Urinary bladder (tissue), 4 donors: ENCODE results near the gene LCN1. TPM values are rescaled to one million over a fixed set of nuclear protein-coding genes. Genes with fewer than 3 reads are reported as not detected.
"Not testable (repeated sequence)": the region's sequence is repeated elsewhere in the genome, so short reads cannot be mapped to it uniquely, and the experiment has no call there.

ENCODE experiments used
- DNase-seq: peaks from one replicate; pipeline ENCODE4 v3.0.0-alpha.2; 2015; ENCODE audit errors: extremely low spot score
- H3K27ac ChIP-seq: one replicate; pipeline ENCODE4 v1.5.1; 2013; ENCODE audit warnings: low read depth, mild to moderate bottlenecking, moderate library complexity
- H3K36me3 ChIP-seq: one replicate; pipeline ENCODE4 v1.6.1; 2013; ENCODE audit warnings: mild to moderate bottlenecking, moderate library complexity; ENCODE audit not compliant: insufficient read depth
- H3K4me1 ChIP-seq: one replicate; pipeline ENCODE4 v1.6.1; 2013; ENCODE audit warnings: mild to moderate bottlenecking, moderate library complexity; ENCODE audit not compliant: insufficient read depth
- H3K4me3 ChIP-seq: one replicate; pipeline ENCODE4 v1.5.1; 2013; ENCODE audit warnings: low read depth, low read length
- WGBS: extraction: QIAGEN DNeasy Blood & Tissue Kit; methylation state at CpG from one replicate; pipeline ENCODE4 v1.1.7; 2013; 5-methylcytosine and 5-hydroxymethylcytosine counted together
- polyA plus RNA-seq: library from polyadenylated mRNA; stranded (reverse); fragments of 200-250 nt; gene quantifications from one replicate; pipeline ENCODE4 v1.2.3, GENCODE V29; 2013
- total RNA-seq: library from RNA; depleted of rRNA; stranded (reverse); fragments of >200 nt; gene quantifications from one replicate; pipeline ENCODE4 v1.2.3, GENCODE V29; 2014
- donor health status: healthy with polysubstance abuse.
- donor health status: healthy.

The LCN1 gene
- total and polyA plus RNA-seq, 2 donors: not detected

DNA sequence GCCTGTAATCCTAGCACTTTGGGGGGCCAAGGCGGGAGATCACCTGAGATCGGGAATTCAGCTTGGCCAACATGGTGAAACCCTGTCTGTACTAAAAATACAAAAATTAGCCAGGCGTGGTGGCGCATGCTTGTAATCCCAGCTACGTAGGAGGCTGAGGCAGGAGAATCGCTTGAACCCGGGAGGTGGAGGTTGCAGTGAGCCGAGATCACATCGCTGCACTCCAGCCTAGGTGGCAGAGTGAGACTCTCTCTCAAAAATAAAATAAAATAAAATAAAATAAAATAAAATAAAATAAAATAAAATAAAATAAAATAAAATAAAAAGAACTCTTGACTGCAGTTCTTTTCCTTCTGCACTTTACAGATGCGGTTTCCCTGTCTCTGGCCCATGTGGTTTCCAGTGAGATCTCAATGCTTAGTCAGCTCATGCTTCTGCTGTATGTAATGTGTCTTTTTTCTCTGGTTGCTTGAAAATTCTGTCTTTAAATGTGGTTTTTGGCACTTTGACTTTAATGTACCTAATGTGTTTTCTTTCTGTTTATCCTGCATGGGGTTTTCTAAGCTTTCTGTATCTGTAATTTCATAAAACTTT lies 7.7 kb downstream of the LCN1 start:
- not testable (repeated sequence) for H3K36me3 ChIP-seq, H3K4me3 ChIP-seq, H3K4me1 ChIP-seq, DNase-seq, H3K27ac ChIP-seq
- 91% methylated on average over 10 of the region's 10 CpGs for WGBS

DNA sequence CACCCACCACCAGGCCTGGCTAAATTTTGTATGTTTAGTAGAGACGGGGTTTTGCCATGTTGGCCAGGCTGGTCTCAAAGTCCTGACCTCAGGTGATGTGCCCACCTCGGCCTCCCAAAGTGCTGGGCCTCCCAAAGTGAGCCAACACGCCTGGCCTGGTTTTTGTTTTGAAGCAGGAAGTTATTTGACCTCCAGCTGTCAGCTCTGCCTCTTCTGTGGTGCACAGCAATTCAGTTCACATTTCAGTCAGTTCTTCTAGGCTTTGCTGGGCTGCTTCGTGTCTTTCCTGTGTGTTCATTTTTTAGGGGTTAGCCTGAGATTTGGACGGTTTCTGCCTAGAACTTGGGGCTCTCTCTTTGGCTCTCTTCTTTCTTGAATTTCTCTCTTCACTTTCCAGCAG lies 8.9 kb downstream of the LCN1 start:
- DNase-seq: no peak
- Histone ChIP-seq H3K4me1 (no peaks in the 10 kb centered on the region), H3K27ac (no peak overlapping the region), H3K4me3 (no peak overlapping the region), H3K36me3 (no peaks in the 10 kb centered on the region)
- 74% methylated on average over 5 of the region's 5 CpGs for WGBS

DNA sequence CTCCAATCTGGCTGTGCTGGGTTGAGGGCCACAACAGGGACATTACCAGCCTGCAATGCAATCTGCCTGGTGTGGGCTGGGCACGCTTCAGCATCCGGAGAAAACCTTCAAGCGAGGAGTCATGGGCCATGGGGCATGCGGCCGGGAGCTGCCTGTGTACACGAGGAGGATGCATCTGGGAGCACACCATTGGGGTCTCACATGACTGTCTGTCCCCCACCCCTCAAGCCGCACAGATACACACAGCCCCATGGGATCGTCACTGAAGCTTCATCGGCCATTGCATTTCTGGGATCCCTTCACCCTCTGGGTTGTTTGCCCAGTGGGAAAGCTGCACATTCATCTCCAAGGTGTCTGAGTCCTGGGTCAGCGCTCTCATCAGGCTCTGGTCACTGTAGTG lies 9.9 kb downstream of the LCN1 start:
- 93% methylated on average over 10 of the region's 10 CpGs for WGBS
- no peaks in the 10 kb centered on the region for H3K36me3 ChIP-seq
- H3K4me1 ChIP-seq: no peaks in the 10 kb centered on the region
- no peak for DNase-seq
- H3K4me3 ChIP-seq: no peak overlapping the region
- no peak overlapping the region for H3K27ac ChIP-seq

DNA sequence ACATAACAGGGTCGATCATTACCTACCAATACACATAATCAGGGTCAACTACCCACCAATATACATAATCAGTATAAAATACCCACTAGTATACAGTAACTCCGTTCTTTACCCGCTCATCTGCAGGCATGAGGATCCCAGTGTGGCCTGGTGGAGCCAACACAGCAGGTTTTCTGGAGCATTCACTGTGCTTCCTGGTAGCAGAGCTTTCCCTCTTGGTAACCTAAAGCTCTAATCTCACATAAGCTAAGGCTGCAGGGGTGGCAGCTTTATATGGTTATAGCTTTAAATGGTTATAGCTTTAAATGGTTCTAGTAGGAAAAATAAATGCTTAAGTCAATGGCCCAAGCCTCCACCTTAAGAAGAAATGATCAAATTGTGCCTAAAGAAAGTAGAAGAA lies 11.9 kb downstream of the LCN1 start:
- Histone ChIP-seq H3K4me3 (no peak overlapping the region), H3K4me1 (no peaks in the 10 kb centered on the region), H3K36me3 (no peaks in the 10 kb centered on the region), H3K27ac (no peak overlapping the region)
- WGBS: 91% methylated on average over 3 of the region's 3 CpGs
- no peak for DNase-seq

DNA sequence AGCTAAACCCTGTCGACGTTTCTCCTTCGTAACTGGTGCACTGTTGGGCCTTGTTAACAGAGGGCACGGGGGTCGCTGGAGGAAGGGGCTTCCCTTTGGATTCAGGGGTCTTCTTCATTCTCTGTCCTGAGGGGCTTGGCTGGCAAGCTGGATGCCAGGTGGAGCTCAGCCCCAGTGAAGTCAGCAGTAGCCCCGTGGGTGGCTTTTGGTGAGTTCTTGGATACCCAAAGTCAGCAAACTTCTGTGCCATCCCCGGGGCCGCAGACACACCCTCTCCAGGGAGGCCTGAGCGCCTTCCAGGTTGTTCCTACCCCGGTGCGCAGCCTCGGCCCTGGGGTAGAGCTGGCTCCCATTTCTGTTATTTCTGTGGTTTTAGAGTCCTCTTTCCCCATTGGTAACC lies 12.4 kb downstream of the LCN1 start:
- Histone ChIP-seq H3K4me3 (no peak overlapping the region), H3K27ac (no peak overlapping the region), H3K36me3 (no peaks in the 10 kb centered on the region), H3K4me1 (no peaks in the 10 kb centered on the region)
- no peak for DNase-seq
- WGBS: 84% methylated on average over 12 of the region's 12 CpGs

DNA sequence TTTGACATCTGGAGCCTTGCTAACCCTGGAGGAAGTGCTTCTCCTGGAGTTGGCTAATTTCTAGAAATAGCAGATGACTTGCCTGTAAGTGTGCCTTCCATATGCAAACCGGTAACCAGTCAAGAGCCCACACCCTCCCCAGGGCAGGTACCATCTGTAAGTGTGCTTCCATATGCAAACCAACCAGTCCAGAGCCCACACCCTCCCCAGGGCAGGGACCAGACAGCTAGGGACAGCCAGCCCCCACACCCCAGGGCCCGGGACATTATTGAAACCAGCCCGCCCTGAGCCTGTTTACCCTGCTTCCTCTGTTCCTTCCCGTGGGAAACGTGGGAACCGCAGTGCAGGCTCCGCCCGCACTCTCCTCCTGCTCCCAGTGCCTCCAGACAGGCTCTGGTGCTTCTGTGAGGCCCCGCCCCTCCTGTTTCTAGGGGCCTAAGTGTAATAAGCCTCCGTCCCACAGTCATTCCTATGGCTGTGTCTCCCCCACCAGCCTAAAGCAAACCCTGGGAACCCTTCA lies 13.0 kb downstream of the LCN1 start:
- not testable (repeated sequence) for DNase-seq, H3K36me3 ChIP-seq, H3K4me3 ChIP-seq, H3K27ac ChIP-seq, H3K4me1 ChIP-seq
- 27% methylated on average over 10 of the region's 10 CpGs for WGBS

DNA sequence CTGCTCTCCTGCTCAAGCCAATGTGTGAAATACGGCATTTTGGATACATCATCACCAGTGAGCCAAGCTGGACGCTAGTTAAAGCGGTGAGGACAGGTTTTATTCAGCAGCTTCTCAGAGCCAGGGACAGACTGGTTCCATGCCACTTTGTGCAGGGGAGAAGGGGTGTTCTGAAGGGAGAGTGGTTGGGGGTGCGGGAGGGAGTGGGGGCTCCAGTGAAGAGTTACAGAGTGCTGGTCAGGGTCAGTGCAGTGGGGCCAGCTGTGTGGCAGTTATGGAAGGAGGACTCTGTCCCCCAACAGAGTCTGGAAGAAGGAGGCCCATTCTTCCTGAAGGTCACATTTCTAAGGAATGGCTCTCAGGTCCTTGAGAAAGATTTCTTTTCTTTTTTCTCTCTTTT lies 13.6 kb downstream of the LCN1 start:
- DNase-seq, H3K4me1 ChIP-seq, H3K4me3 ChIP-seq, H3K36me3 ChIP-seq, H3K27ac ChIP-seq: not testable (repeated sequence)
- WGBS: 66% methylated on average over 4 of the region's 4 CpGs

DNA sequence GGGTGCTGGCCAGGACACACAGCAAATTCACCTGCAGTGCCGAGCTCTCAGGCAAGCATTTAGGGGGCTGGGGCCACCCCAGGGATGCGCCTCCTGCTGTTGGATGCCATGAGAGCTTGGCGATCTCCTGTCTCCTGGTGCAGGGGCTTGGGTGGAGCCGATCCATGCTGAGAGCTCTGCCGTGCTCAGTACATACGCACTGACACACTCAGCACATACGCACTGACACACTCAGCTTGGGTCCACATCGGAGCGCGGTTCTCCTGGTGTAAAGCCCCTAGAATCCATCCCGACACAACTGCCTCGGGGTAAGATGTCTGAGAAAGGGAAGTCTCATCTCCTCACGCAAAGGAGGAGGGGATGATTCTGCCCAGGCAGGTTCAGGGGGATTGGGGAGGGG lies 14.4 kb downstream of the LCN1 start:
- not testable (repeated sequence) for DNase-seq
- WGBS: 76% methylated on average over 13 of the region's 13 CpGs

DNA sequence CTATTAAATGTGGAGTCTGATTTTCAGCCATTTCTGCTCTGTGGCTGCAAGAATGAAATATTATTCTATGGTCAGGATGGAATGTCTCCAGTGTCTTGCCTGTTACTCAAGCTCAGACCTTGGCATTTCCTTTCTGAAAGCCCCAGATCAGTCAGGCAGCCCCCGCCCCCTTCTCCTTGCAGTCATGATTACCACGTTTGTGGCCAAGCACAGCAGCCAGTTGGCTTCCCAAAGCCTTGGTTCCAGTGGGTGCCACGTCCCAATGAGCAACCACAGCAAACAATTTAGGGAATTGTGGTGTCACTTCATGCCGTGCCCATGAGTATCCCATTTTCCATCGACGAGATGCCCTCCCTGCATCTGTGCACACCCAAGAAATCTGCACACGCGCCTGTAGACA lies 15.0 kb downstream of the LCN1 start:
- 74% methylated on average over 8 of the region's 8 CpGs for WGBS
- H3K36me3 ChIP-seq: no peaks in the 10 kb centered on the region

More for the DNA sequence above, 14.4 kb downstream of the LCN1 start:
- H3K36me3 ChIP-seq, H3K27ac ChIP-seq, H3K4me1 ChIP-seq, H3K4me3 ChIP-seq: not testable (repeated sequence)

DNA sequence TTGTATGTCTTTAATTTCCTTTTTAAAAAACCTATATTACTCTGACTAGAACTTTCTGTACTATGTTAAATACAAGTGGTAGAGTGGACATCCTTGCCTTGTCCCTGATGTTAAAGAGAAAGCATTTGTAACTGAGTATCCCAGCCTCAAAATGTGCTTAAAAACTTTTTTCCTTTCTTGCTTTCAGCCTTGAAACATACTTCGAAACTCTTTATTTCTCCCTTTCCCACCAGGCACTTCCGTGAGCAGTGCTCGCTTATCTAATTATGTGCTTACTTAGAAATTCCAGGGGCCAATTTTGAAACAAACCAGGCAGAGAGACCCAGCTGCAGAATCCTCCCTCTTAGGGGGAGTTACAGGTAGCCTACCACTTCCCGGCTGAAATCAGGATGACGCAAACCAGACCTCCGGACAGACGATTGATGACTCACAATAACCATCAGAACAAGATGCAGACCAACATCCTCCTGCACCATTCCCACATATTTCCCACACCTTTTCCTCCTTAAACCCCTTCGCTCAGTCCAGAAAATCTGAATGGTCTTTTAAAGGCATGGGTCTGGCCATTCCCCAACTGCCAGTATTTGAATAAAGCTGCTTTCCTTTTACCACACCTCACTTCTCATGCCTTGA lies 22.1 kb downstream of the LCN1 start:
- DNase-seq, H3K36me3 ChIP-seq, H3K4me3 ChIP-seq, H3K27ac ChIP-seq, H3K4me1 ChIP-seq: not testable (repeated sequence)
- 32% methylated on average over 8 of the region's 8 CpGs for WGBS

More for the DNA sequence above, 15.0 kb downstream of the LCN1 start:
- H3K4me3 ChIP-seq: no peak overlapping the region
- H3K4me1 ChIP-seq: no peaks in the 10 kb centered on the region
- no peak overlapping the region for H3K27ac ChIP-seq
- DNase-seq: no peak

DNA sequence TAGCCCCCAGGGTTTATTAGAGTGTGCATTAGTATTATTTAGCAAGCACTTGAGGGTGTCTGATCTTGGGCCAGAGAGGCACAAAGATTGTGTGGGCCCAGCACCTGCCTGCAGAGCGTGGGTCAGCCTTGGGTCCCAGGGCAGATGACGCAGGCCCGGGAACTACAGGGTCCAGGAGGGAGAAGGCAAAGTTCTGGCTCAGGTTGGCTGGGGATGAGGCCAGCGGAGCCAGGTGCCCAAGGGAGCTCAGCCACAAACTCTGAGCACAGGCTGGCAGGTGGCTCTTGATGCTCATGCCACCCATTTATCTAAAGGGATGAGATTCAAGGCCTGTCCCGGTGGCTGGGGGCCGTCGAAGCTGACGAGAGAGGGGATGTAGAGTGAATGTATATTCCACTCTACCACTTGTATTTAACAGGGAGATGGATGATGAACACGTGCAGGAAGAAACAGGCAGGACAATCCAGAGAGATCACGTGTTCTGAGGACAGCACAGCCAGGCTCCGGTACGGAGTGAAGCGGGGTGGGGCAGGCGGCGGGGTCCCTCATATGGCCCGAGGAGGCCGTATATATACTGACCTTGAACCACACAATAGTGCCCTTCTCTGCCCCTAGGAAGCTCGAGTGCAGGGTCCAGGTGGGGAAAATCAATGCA lies 23.9 kb downstream of the LCN1 start:
- DNase-seq: no peak

DNA sequence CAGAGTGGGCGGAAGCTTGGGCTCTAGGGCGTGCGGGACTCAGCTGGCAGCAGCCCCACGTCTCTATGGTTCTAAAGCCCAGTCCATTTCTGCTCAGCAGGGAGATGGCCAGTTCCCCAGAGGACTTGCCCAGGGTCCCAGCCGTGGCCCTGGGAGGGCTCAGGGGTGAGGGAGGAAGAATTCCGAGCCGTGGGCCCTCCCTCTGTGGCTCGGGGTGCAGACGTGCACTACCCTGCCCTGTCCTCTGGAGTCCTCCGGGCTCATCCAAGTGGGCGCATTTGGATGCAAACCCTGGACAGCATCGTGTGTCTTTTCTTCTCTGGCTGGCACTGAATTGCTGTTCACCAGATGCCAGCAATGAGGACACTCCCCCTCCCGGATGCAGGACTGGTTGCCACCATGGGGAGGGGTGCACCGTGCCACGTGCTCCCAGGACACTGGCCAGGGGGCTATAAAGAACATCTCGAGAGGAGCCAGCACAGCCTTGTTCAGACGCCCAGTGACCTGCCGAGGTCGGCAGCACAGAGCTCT lies 24.5 kb downstream of the LCN1 start, which contains the start of gene OBP2A:
Gene OBP2A, plus strand, starts transcription at position 481 of the 531 bp plus-strand sequence. CDS start 55 bp downstream, outside the sequence.
- not testable (repeated sequence) for H3K36me3 ChIP-seq, DNase-seq, H3K4me1 ChIP-seq, H3K4me3 ChIP-seq, H3K27ac ChIP-seq
- 63% methylated on average over 14 of the region's 19 CpGs for WGBS

More for the DNA sequence above, 23.9 kb downstream of the LCN1 start:
- H3K4me3 ChIP-seq: no peak overlapping the region
- H3K27ac ChIP-seq: no peak overlapping the region
- H3K36me3 ChIP-seq: no peaks in the 10 kb centered on the region
- H3K4me1 ChIP-seq: no peaks in the 10 kb centered on the region
- 77% methylated on average over 18 of the region's 18 CpGs for WGBS

DNA sequence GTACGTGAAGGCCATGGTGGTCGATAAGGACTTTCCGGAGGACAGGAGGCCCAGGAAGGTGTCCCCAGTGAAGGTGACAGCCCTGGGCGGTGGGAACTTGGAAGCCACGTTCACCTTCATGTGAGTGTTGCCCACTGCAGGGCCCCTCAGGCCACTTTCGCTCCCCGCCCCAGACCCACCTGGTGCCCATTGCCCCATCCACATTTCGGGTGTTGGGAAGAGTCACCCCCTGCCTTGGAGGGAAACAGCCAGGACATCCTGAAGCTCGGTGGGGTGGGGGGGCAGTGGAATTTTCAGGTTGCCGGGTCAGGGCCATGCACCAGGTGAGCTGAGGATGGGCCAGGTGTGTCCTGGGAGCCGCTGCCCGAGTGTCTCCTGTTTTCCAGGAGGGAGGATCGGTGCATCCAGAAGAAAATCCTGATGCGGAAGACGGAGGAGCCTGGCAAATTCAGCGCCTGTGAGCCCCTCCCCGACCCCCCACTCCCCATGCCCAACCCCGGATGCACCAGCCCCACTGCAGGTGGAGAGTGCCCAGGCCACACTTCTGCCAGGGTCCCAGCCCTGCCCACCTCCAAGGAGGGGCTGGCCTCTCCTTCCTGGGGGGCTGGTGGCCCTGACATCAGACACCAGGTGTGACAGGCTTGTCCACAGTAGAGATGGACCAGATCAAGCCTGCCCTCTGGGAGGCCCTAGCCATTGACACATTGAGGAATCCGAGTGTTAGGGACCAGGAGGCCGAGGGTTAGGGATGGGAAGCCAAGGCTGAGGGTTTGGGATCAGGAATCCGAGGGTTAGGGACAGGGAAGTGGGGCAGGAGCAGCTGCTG lies 25.8 kb downstream of the LCN1 start:
- WGBS: 87% methylated on average over 20 of the region's 21 CpGs
- not testable (repeated sequence) for H3K4me1 ChIP-seq, H3K4me3 ChIP-seq, H3K27ac ChIP-seq, H3K36me3 ChIP-seq, DNase-seq
